Endothelial cell of umbilical vein (primary cell): Measurements from ENCODE around the gene TMCO6.

Experiments
- FOS ChIP-seq: IDR thresholded peaks from 2 replicates; pipeline ENCODE4 v1.6.1; 2011; ENCODE audit warnings: mild to moderate bottlenecking, low read length, moderate library complexity, borderline replicate concordance; ENCODE audit not compliant: insufficient read depth
- MYC ChIP-seq: IDR thresholded peaks from one replicate; pipeline ENCODE4 v1.6.1; 2011; ENCODE audit warnings: mild to moderate bottlenecking, low read depth, low read length
- POLR2A ChIP-seq: IDR thresholded peaks from 2 replicates; pipeline ENCODE4 v1.6.1; 2012; ENCODE audit warnings: low read depth, mild to moderate bottlenecking, control low read depth, low read length
- TF ChIP-seq, protein P1 (sequence below), 2 donors: IDR thresholded peaks; 1 replicate in 1 of 2; 2 replicates in 1 of 2; pipeline ENCODE4 v1.5.1; 2011; ENCODE audit warnings: low read length in 2 of 2, mild to moderate bottlenecking in 2 of 2, moderate library complexity in 2 of 2, control low read depth in 1 of 2, inconsistent platforms in 1 of 2, low read depth in 1 of 2; ENCODE audit not compliant: insufficient read depth in 1 of 2; ENCODE audit errors: extremely low read depth in 1 of 2

DNA sequence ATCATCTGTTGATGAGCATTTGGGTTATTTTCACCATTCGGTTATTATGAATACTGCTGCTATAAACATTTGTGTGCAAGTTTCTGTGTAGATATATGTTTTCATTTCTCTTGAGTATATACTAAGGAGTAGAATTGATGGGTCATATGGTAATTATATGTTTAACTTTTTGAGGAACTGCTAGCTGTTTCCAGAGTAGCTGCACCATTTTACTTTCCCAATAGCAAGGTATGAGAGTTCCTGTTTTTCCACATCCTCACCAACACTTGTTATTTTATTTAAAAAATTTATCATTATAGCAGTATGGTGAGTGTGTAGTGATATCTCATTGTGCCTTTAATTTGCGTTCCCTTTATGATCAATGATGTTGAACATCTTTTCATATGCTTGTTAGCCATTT is 35.5 kb upstream of the TMCO6 start:
- TF ChIP-seq, protein P1, sequence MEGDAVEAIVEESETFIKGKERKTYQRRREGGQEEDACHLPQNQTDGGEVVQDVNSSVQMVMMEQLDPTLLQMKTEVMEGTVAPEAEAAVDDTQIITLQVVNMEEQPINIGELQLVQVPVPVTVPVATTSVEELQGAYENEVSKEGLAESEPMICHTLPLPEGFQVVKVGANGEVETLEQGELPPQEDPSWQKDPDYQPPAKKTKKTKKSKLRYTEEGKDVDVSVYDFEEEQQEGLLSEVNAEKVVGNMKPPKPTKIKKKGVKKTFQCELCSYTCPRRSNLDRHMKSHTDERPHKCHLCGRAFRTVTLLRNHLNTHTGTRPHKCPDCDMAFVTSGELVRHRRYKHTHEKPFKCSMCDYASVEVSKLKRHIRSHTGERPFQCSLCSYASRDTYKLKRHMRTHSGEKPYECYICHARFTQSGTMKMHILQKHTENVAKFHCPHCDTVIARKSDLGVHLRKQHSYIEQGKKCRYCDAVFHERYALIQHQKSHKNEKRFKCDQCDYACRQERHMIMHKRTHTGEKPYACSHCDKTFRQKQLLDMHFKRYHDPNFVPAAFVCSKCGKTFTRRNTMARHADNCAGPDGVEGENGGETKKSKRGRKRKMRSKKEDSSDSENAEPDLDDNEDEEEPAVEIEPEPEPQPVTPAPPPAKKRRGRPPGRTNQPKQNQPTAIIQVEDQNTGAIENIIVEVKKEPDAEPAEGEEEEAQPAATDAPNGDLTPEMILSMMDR (IDR thresholded peaks at IDR 0.05; ENCODE audit: extremely low read depth in 1 of 2, insufficient read depth in 1 of 2, low read depth in 1 of 2, low read length in 2 of 2): no peak
- TF ChIP-seq POLR2A: no peak
- no peak for TF ChIP-seq FOS
- TF ChIP-seq MYC: no peak
